Trophoblast cell (in vitro differentiated cells and primary cell): ENCODE measurements around the gene SCN10A.
A peak's percentile ranks its signal among the peaks of the same experiment; 100 is the strongest.

ENCODE experiments used
- DNase-seq, 2 donors: peaks; one replicate each; pipeline ENCODE4 v3.0.0-alpha.2; 2016
- H2AFZ ChIP-seq: 2 replicates; pipeline ENCODE4 v1.6.1; 2013; ENCODE audit warnings: low read length, moderate library complexity, mild to moderate bottlenecking; ENCODE audit not compliant: insufficient read depth, poor library complexity
- H2AK5ac ChIP-seq: 2 replicates; pipeline ENCODE4 v1.6.1; 2013; ENCODE audit warnings: mild to moderate bottlenecking, low read length
- H2BK120ac ChIP-seq: 2 replicates; pipeline ENCODE4 v1.6.1; 2013; ENCODE audit warnings: low read length, mild to moderate bottlenecking, moderate library complexity; ENCODE audit not compliant: insufficient read depth, poor library complexity
- H2BK12ac ChIP-seq: 2 replicates; pipeline ENCODE4 v1.6.1; 2013; ENCODE audit warnings: mild to moderate bottlenecking, low read length, moderate library complexity
- H2BK5ac ChIP-seq: 2 replicates; pipeline ENCODE4 v1.6.1; 2013; ENCODE audit warnings: low read length, low read depth, moderate library complexity, mild to moderate bottlenecking; ENCODE audit not compliant: poor library complexity
- H3K14ac ChIP-seq: 2 replicates; pipeline ENCODE4 v1.6.1; 2013; ENCODE audit warnings: mild to moderate bottlenecking, low read length
- H3K18ac ChIP-seq: 2 replicates; pipeline ENCODE4 v1.6.1; 2013; ENCODE audit warnings: mild to moderate bottlenecking, low read length
- H3K23ac ChIP-seq: 2 replicates; pipeline ENCODE4 v1.6.1; 2013; ENCODE audit warnings: low read length
- H3K27ac ChIP-seq: 2 replicates; pipeline ENCODE4 v1.5.1; 2013; ENCODE audit warnings: low read depth, mild to moderate bottlenecking, inconsistent platforms, low read length, moderate library complexity
- H3K27me3 ChIP-seq: 2 replicates; pipeline ENCODE4 v1.6.1; 2013; ENCODE audit warnings: inconsistent platforms, mild to moderate bottlenecking, low read length, moderate library complexity; ENCODE audit not compliant: insufficient read depth
- H3K36me3 ChIP-seq, 2 experiments: 1 replicate in 1 of 2; 2 replicates in 1 of 2; pipeline ENCODE4 v1.6.1; 2013; ENCODE audit warnings: low read length in 2 of 2, mild to moderate bottlenecking in 2 of 2, moderate library complexity in 1 of 2; ENCODE audit not compliant: insufficient read depth in 2 of 2, control insufficient read depth in 1 of 2
- H3K4ac ChIP-seq: 2 replicates; pipeline ENCODE4 v1.6.1; 2013; ENCODE audit warnings: low read depth, mild to moderate bottlenecking, low read length, moderate library complexity
- H3K4me1 ChIP-seq, 2 experiments: 1 replicate in 1 of 2; 2 replicates in 1 of 2; pipeline ENCODE4 v1.6.1; 2013; ENCODE audit warnings: low read length in 2 of 2, mild to moderate bottlenecking in 2 of 2, moderate library complexity in 1 of 2; ENCODE audit not compliant: insufficient read depth in 2 of 2, control insufficient read depth in 1 of 2
- H3K4me2 ChIP-seq: 2 replicates; pipeline ENCODE4 v1.6.1; 2013; ENCODE audit warnings: inconsistent platforms, mild to moderate bottlenecking, low read length, moderate library complexity
- H3K4me3 ChIP-seq: 2 replicates; pipeline ENCODE4 v1.5.1; 2013; ENCODE audit warnings: mild to moderate bottlenecking, low read depth, low read length, inconsistent platforms
- H3K79me1 ChIP-seq: one replicate; pipeline ENCODE4 v1.6.1; 2013; ENCODE audit warnings: low read length
- H3K79me2 ChIP-seq: 2 replicates; pipeline ENCODE4 v1.6.1; 2013; ENCODE audit warnings: low read length, mild to moderate bottlenecking; ENCODE audit not compliant: control insufficient read depth, insufficient read depth, poor library complexity
- H3K9ac ChIP-seq: 2 replicates; pipeline ENCODE4 v1.6.1; 2013; ENCODE audit warnings: mild to moderate bottlenecking, low read length
- H3K9me3 ChIP-seq: 2 replicates; pipeline ENCODE4 v1.6.1; 2013; ENCODE audit warnings: low read depth, mild to moderate bottlenecking, control low read depth, inconsistent platforms, low read length; ENCODE audit not compliant: insufficient read depth
- H4K12ac ChIP-seq: 2 replicates; pipeline ENCODE4 v1.6.1; 2013; ENCODE audit warnings: low read depth, mild to moderate bottlenecking, low read length, moderate library complexity
- H4K8ac ChIP-seq: 2 replicates; pipeline ENCODE4 v1.6.1; 2013; ENCODE audit warnings: low read depth, mild to moderate bottlenecking, low read length, moderate library complexity
- H4K91ac ChIP-seq: one replicate; pipeline ENCODE4 v1.6.1; 2013; ENCODE audit warnings: low read depth, mild to moderate bottlenecking, low read length, moderate library complexity
- WGBS: extraction: QIAGEN DNeasy Blood & Tissue Kit; methylation state at CpG from one replicate; pipeline ENCODE4 v1.1.7; 2013; ENCODE audit warnings: missing lambda C conversion rate; ENCODE audit not compliant: insufficient read length, insufficient coverage; ENCODE audit errors: extremely low coverage; 5-methylcytosine and 5-hydroxymethylcytosine counted together

The SCN10A gene

DNA sequence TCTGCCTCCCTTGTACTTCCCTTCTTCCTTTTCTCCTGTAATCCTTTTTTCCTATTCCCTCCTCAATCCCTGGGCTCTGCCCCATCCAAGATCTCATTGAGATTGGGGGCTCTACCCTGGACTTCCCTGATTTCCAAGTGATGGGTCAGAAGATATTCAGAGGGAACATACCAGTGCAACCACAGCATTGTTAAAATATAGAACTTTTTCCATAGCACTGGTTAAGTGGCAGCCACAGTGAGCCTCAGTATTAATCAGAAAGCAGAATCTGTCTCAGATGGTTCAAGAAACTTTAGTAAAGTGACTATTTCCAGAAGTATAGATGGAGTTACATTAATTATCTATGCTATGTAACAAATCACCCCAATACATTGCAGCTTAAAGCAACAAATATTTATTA is 18.7 kb upstream of the SCN10A start:
- Histone ChIP-seq H3K9ac (no peak overlapping the region), H3K4ac (no peak overlapping the region), H2BK5ac (no peak overlapping the region), H3K9me3 (no peaks in the 10 kb centered on the region), H4K91ac (no peak overlapping the region), H3K18ac (no peak overlapping the region), H2BK12ac (no peak overlapping the region), H3K4me1 (peaks cover 0 to 3% of the 10 kb centered on the region in 2 experiments), H3K79me1 (no peaks in the 10 kb centered on the region), H4K12ac (no peak overlapping the region), H2AK5ac (no peak overlapping the region), H3K4me2 (no peak overlapping the region), H3K23ac (no peak overlapping the region), H3K4me3 (no peak overlapping the region), H3K14ac (no peak overlapping the region), H4K8ac (no peak overlapping the region), H2BK120ac (no peak overlapping the region), H3K27me3 (no peaks in the 10 kb centered on the region), H3K36me3 (no peaks in the 10 kb centered on the region), H3K79me2 (no peaks in the 10 kb centered on the region), H2AFZ (no peak overlapping the region), H3K27ac (no peak overlapping the region)
- DNase-seq = no peak

DNA sequence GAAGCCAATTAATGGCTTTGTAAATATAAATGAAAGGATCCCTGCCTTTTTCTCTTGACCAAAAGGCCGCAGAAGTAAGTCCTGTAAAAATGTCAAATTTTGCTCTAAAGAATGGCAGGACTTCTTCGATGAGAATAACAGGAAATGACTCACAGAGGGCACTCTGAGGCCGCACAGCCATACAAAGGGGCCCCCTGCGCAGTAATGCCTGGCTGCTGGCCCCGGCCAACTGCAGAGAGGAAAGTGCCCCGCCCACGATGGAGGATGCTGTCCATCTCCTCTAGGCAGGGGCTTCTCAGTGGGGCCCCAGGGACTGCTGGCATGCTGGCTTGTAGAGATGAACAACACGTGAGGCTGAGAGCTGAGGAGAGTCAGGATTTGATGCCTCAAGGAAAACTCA is 18.1 kb upstream of the SCN10A start:
- Histone ChIP-seq H4K8ac (no peak overlapping the region), H2BK120ac (no peak overlapping the region), H2BK5ac (no peak overlapping the region), H3K79me2 (no peaks in the 10 kb centered on the region), H3K18ac (no peak overlapping the region), H3K14ac (no peak overlapping the region), H3K9ac (no peak overlapping the region), H3K23ac (no peak overlapping the region), H3K4ac (no peak overlapping the region), H4K91ac (no peak overlapping the region), H3K9me3 (no peaks in the 10 kb centered on the region), H3K27me3 (no peaks in the 10 kb centered on the region), H3K36me3 (no peaks in the 10 kb centered on the region), H2AK5ac (no peak overlapping the region), H3K79me1 (no peaks in the 10 kb centered on the region), H3K4me3 (no peak overlapping the region), H3K4me2 (no peak overlapping the region), H4K12ac (no peak overlapping the region), H3K4me1 (peaks cover 0 to 3% of the 10 kb centered on the region in 2 experiments), H2BK12ac (no peak overlapping the region), H2AFZ (no peak overlapping the region), H3K27ac (no peak overlapping the region)
- no CpG with 5 or more reads among the region's 8 CpGs for WGBS
- peak in 1 of 2 donors; percentile 3 for DNase-seq

DNA sequence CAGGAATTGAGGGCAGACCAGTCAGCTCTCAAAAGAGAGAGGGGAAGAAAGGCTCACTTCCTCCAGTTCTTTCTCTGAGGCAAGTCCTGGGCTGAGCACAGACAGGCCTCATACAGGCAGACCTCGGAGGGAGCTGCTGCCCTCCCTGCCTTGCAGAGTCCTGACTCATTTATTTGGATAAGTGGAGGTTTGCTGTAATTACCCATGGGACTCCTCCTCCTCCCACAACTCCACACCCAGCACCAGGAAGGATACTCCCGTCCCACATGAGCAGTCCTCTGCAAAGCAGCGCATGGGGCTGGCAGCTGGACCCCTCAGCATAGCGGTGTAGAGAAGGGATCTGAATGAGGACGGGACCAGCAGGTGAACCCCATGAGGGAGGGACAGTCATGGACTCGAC is 13.4 kb upstream of the SCN10A start:
- Histone ChIP-seq H3K9ac (no peak overlapping the region), H2BK12ac (no peak overlapping the region), H3K27me3 (no peaks in the 10 kb centered on the region), H3K4me1 (peaks cover 0 to 3% of the 10 kb centered on the region in 2 experiments), H4K91ac (no peak overlapping the region), H2BK120ac (no peak overlapping the region), H3K36me3 (no peaks in the 10 kb centered on the region), H3K79me1 (no peaks in the 10 kb centered on the region), H3K23ac (no peak overlapping the region), H2AFZ (no peak overlapping the region), H4K8ac (no peak overlapping the region), H3K79me2 (no peaks in the 10 kb centered on the region), H3K27ac (no peak overlapping the region), H3K14ac (no peak overlapping the region), H4K12ac (no peak overlapping the region), H3K4me3 (no peak overlapping the region), H3K4me2 (no peak overlapping the region), H3K18ac (no peak overlapping the region), H2AK5ac (no peak overlapping the region), H3K4ac (no peak overlapping the region), H2BK5ac (no peak overlapping the region), H3K9me3 (no peaks in the 10 kb centered on the region)
- WGBS = no CpG with 5 or more reads among the region's 6 CpGs
- no peak for DNase-seq

DNA sequence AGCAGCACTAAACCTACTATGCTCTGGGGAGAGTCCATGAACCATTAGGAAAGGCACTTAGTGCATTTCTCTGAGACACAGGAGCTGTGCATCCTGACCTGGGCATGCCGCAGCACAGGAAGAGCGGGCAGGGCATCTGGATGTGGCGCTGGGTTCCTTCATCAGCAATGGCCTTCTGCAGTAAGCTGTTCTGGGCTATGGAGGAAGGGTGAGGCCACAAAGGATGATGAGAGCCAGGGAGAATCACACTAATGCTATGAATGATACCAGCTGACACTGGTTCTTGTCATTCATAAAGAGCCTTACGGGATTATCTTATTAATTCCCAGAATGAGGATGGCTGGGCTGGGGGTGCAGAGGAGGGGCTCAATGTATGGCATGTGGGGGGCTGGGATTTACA is 12.7 kb upstream of the SCN10A start:
- no peak overlapping the region for H4K12ac ChIP-seq
- H3K79me2 ChIP-seq = no peaks in the 10 kb centered on the region
- H3K4me2 ChIP-seq = no peak overlapping the region
- H3K9me3 ChIP-seq = no peaks in the 10 kb centered on the region
- H3K23ac ChIP-seq = no peak overlapping the region
- H3K14ac ChIP-seq = no peak overlapping the region
- no peak overlapping the region for H3K18ac ChIP-seq
- H4K91ac ChIP-seq = no peak overlapping the region
- H2AK5ac ChIP-seq = no peak overlapping the region
- no peak overlapping the region for H3K27ac ChIP-seq
- no peak overlapping the region for H2BK5ac ChIP-seq
- no peak overlapping the region for H2BK120ac ChIP-seq
- H3K36me3 ChIP-seq = no peaks in the 10 kb centered on the region
- no peak overlapping the region for H3K4ac ChIP-seq
- no peaks in the 10 kb centered on the region for H3K27me3 ChIP-seq
- WGBS = no CpG with 5 or more reads among the region's 4 CpGs
- no peak overlapping the region for H3K4me3 ChIP-seq
- H4K8ac ChIP-seq = no peak overlapping the region
- no peaks in the 10 kb centered on the region for H3K4me1 ChIP-seq
- no peak for DNase-seq
- no peak overlapping the region for H2AFZ ChIP-seq
- H2BK12ac ChIP-seq = no peak overlapping the region
- no peak overlapping the region for H3K9ac ChIP-seq
- H3K79me1 ChIP-seq = no peaks in the 10 kb centered on the region

DNA sequence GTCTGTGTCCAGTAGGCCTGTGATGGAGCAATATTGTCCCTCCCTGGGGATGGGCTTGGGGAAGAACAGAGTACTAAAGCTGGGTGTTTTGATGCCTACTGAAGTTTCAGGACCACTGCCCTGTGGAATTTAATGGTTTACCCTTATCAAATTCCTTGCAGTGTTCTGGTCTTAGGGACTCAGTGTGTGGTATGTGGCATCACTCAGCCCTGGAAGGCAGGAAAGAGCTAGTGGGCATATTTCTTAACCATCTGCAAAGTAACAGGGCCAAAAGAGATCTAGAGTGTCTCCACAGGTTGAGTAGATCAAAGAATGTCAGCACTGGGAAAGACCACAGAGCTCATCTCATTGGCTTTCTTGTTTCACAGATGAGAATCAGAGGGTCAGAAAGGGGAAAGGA is 11.8 kb upstream of the SCN10A start:
- H3K14ac ChIP-seq = no peak overlapping the region
- DNase-seq = no peak

More for the DNA sequence above, 11.8 kb upstream of the SCN10A start:
- H3K27ac ChIP-seq = no peak overlapping the region
- H4K8ac ChIP-seq = no peak overlapping the region
- H3K79me1 ChIP-seq = no peaks in the 10 kb centered on the region
- no peak overlapping the region for H3K23ac ChIP-seq
- H2AK5ac ChIP-seq = no peak overlapping the region
- no peak overlapping the region for H2BK12ac ChIP-seq
- H3K9ac ChIP-seq = no peak overlapping the region
- no peaks in the 10 kb centered on the region for H3K9me3 ChIP-seq
- no peak overlapping the region for H2BK5ac ChIP-seq
- no peak overlapping the region for H3K4me3 ChIP-seq
- no peaks in the 10 kb centered on the region for H3K36me3 ChIP-seq
- no peak overlapping the region for H4K91ac ChIP-seq
- H3K79me2 ChIP-seq = no peaks in the 10 kb centered on the region
- H3K4me1 ChIP-seq = no peaks in the 10 kb centered on the region
- H3K4ac ChIP-seq = no peak overlapping the region
- no peak overlapping the region for H3K4me2 ChIP-seq
- H2AFZ ChIP-seq = no peak overlapping the region
- no peak overlapping the region for H4K12ac ChIP-seq
- no peak overlapping the region for H2BK120ac ChIP-seq
- no peak overlapping the region for H3K18ac ChIP-seq
- no peaks in the 10 kb centered on the region for H3K27me3 ChIP-seq
